Neutrophil (primary cell): ENCODE measurements around the gene RAPGEF5.

Experiments
- H3K27ac ChIP-seq: fragments of 200-600 bp; sonication (generic); 2 replicates; pipeline ENCODE4 v1.5.1; 2016; ENCODE audit warnings: mild to moderate bottlenecking, moderate library complexity
- H3K27me3 ChIP-seq: fragments of 200-600 bp; sonication (generic); 2 replicates; pipeline ENCODE4 v1.6.0; 2016; ENCODE audit warnings: mild to moderate bottlenecking
- H3K36me3 ChIP-seq: fragments of 200-600 bp; sonication (generic); 2 replicates; pipeline ENCODE4 v1.5.1; 2017
- H3K4me1 ChIP-seq, 2 experiments: fragments of 200-600 bp in 1 of 2; sonication (generic) in 1 of 2; 1 replicate in 1 of 2; 2 replicates in 1 of 2; pipeline versions ENCODE4 v1.5.1 to v1.6.1; 2013 to 2016; ENCODE audit warnings: low read depth in 1 of 2, low read length in 1 of 2, mild to moderate bottlenecking in 1 of 2, moderate library complexity in 1 of 2; ENCODE audit not compliant: control insufficient read depth in 1 of 2, insufficient read depth in 1 of 2
- H3K4me3 ChIP-seq, 2 experiments: fragments of 200-600 bp in 1 of 2; sonication (generic) in 1 of 2; 1 replicate in 1 of 2; 2 replicates in 1 of 2; pipeline ENCODE4 v1.5.1; 2013 to 2016; ENCODE audit warnings: low read depth in 1 of 2, low read length in 1 of 2, mild to moderate bottlenecking in 1 of 2, moderate library complexity in 1 of 2
- H3K9me3 ChIP-seq: fragments of 200-600 bp; sonication (generic); 2 replicates; pipeline ENCODE4 v1.5.1; 2016
- TF ChIP-seq, protein P1 (sequence below): fragments of 200-600 bp; sonication (generic); IDR thresholded peaks from 2 replicates; pipeline ENCODE4 v1.5.1; 2016; ENCODE audit warnings: antibody characterized with exemption

The RAPGEF5 gene

DNA sequence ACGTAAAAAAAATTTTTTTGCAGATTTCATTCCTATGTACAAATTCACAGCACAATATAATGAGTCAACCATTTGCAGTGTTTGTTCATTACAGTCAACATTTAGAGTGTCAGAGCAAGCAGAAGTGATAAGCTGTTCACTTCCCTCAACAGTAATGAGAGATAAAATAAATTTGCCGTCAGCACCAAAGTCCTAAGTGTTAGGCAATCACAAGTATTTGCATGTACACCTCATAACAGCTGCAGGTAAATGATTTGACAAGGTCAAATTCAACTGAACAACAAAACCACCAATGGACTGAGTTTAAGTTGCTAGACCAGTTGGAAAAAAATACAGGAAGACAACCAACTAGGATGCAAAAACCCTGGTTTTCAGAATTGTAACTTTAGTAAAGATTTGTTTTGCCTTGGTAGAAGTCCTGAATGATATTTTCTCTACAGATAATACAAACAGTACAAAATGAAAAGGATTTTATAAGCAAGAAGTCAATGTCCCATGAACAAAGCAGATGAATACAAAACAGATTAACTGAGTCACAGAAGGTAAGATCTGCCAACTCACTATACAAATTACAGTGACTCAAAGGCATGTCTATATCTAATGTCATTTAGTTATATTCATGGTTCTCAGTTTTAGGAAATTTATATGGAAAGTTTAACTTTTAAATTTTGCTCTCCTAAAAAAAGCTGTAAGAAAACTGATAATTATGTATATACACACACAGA, 10.4 kb downstream of the RAPGEF5 start:
- TF ChIP-seq, protein P1, sequence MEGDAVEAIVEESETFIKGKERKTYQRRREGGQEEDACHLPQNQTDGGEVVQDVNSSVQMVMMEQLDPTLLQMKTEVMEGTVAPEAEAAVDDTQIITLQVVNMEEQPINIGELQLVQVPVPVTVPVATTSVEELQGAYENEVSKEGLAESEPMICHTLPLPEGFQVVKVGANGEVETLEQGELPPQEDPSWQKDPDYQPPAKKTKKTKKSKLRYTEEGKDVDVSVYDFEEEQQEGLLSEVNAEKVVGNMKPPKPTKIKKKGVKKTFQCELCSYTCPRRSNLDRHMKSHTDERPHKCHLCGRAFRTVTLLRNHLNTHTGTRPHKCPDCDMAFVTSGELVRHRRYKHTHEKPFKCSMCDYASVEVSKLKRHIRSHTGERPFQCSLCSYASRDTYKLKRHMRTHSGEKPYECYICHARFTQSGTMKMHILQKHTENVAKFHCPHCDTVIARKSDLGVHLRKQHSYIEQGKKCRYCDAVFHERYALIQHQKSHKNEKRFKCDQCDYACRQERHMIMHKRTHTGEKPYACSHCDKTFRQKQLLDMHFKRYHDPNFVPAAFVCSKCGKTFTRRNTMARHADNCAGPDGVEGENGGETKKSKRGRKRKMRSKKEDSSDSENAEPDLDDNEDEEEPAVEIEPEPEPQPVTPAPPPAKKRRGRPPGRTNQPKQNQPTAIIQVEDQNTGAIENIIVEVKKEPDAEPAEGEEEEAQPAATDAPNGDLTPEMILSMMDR: no peak
- no peaks in the 10 kb centered on the region for H3K27me3 ChIP-seq
- no peaks in the 10 kb centered on the region for H3K9me3 ChIP-seq
- H3K27ac ChIP-seq: no peak overlapping the region
- H3K36me3 ChIP-seq: no peaks in the 10 kb centered on the region
- no peaks in the 10 kb centered on the region for H3K4me1 ChIP-seq
- H3K4me3 ChIP-seq: no peak overlapping the region

DNA sequence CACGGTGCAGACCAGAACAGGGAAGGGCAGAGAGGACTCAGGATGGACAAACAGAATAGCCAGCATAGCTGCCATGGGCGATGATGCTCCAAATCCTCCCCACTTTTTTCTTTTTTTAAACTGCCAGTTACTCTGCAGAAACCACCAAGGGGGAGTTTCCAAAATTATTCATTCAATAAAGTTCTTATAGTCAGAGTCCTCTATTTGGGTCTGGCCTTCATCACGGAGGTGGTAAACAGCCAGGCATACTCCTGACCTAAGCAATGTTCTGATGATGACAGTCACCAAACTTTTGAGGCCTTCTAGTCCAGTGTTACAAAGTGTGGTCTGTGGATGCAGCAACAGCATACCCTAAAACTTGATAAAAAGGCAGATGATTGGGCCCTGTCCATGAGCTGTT, 12.3 kb downstream of the RAPGEF5 start:
- TF ChIP-seq, protein P1: no peak
- H3K27ac ChIP-seq: no peak overlapping the region
- H3K36me3 ChIP-seq: no peaks in the 10 kb centered on the region
- no peaks in the 10 kb centered on the region for H3K9me3 ChIP-seq
- no peaks in the 10 kb centered on the region for H3K27me3 ChIP-seq
- H3K4me1 ChIP-seq: peaks cover 0 to 2% of the 10 kb centered on the region in 2 experiments
- no peak overlapping the region for H3K4me3 ChIP-seq

DNA sequence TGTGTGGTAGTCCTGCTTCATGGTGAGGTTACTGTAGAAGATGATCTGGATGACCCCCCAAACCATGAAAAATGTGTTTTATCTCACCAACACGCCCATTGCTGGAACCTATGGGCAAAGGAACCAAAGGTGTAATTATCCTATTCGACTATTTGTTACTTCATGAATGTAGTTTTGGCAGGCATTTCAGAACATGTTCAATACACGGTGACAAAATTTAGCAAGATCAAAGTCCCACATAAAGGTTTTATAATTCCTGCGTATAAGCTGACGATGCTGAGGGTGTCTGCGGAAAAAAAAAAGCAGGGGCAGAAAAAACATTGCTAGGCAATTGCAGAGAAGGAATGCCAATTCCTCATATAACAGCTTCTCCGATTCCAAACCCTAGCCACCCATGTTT, 13.3 kb downstream of the RAPGEF5 start:
- peaks cover 0 to 2% of the 10 kb centered on the region in 2 experiments for H3K4me1 ChIP-seq
- TF ChIP-seq, protein P1: no peak
- no peaks in the 10 kb centered on the region for H3K27me3 ChIP-seq
- H3K36me3 ChIP-seq: no peaks in the 10 kb centered on the region
- H3K27ac ChIP-seq: no peak overlapping the region
- no peak overlapping the region for H3K4me3 ChIP-seq
- H3K9me3 ChIP-seq: no peaks in the 10 kb centered on the region

DNA sequence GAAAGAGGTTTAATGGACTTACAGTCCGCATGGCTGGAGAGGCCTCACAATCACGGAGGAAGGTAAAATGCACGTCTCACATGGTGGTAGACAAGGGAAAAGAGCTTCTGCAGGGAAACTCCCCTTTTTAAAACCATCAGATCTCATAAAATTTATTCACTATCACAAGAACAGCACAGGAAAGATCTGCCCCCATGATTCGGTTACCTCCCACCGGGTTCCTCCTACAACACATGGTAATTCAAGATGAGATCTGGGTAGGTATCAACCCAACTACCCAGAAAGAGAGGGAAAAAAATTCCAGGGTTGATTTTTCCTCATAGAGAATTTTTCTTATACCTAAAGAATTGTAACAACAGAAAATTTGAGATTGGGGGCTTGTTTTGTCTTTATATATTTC, 13.9 kb downstream of the RAPGEF5 start:
- Histone ChIP-seq H3K36me3 (no peaks in the 10 kb centered on the region), H3K4me1 (peaks cover 0 to 2% of the 10 kb centered on the region in 2 experiments), H3K27ac (no peak overlapping the region), H3K4me3 (no peak overlapping the region), H3K9me3 (no peaks in the 10 kb centered on the region), H3K27me3 (no peaks in the 10 kb centered on the region)
- TF ChIP-seq, protein P1: no peak

DNA sequence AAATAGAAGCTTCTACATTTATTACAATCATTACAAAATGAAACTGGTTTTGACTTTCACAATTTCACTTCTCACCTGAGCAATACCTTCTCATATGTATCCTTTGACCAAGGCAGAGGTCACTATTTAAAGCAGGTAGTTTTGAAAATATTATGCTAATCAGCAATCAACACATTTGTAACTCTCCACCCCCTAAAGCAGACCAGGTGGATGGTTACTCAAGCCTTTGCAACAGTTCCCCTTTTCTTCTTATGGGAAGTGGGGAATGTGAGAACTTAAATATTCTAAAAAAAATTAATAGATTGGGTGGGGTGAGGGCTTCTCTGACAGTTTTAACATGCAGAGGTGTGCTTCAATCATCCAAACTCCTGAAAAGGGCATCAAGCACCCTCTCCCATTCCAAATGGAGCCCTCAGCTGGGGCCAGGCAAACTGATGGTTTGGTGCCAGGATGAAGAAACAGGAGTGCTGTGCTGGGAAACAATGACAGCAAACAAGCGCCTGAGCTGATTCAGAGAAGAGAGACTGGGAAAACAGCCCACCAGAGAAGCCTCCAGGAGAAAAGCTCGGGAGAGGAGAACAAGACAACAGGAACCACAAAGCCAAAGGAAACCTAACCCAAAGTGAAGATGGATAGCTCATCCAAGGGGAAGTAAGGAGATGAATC, 17.1 kb downstream of the RAPGEF5 start:
- Histone ChIP-seq H3K4me3 (no peak overlapping the region), H3K36me3 (no peaks in the 10 kb centered on the region), H3K27me3 (no peaks in the 10 kb centered on the region), H3K27ac (no peak overlapping the region), H3K9me3 (no peaks in the 10 kb centered on the region), H3K4me1 (peaks cover 0 to 2% of the 10 kb centered on the region in 2 experiments)
- TF ChIP-seq, protein P1: no peak
